ENCODE data around the gene SOWAHB.

GRCh38 chr4:76879731-76880364 lies 18.1 kb downstream of the SOWAHB start:
- TF ChIP-seq CTCF (IDR thresholded peaks at IDR 0.05) = no peak
- TF ChIP-seq POLR2A (IDR thresholded peaks at IDR 0.05) = no peak

Data from uterus (tissue), 2 donors.